ENCODE data around the gene MYRF.

Gene MYRF

GRCh38 chr11:61751384-61751783, 1.1 kb upstream of the MYRF start:
- Histone ChIP-seq H3K4me3 (ENCODE audit: low read depth in 1 of 2, low read length in 2 of 2) (no peak overlapping the region), H3K27ac (ENCODE audit: low read length) (no peak overlapping the region), H3K9me3 (ENCODE audit: insufficient read depth, low read length, severe bottlenecking) (no peaks in the 10 kb centered on the region), H3K79me2 (ENCODE audit: insufficient read depth, low read length) (no peaks in the 10 kb centered on the region), H3K27me3 (ENCODE audit: insufficient read depth, low read length, poor library complexity) (no peaks in the 10 kb centered on the region), H3K9ac (ENCODE audit: low read depth, low read length) (no peak overlapping the region), H2AFZ (ENCODE audit: low read depth, low read length) (no peak overlapping the region), H3K4me2 (ENCODE audit: insufficient read depth, low read length) (no peak overlapping the region), H3K4me1 (ENCODE audit: insufficient read depth, low read length) (no peaks in the 10 kb centered on the region), H4K20me1 (ENCODE audit: insufficient read depth, low read length) (peaks cover 4% of the 10 kb centered on the region), H3K36me3 (ENCODE audit: insufficient read depth, low read length) (no peaks in the 10 kb centered on the region)
- DNase-seq (no peak), ATAC-seq (ENCODE audit: insufficient read depth, low read depth) (no peak)
- TF ChIP-seq EZH2 (IDR thresholded peaks at IDR 0.05; ENCODE audit: borderline replicate concordance, low read depth, low read length, severe bottlenecking) (no peak), CTCF (IDR thresholded peaks at IDR 0.05; ENCODE audit: borderline replicate concordance, extremely low read depth, low read length, poor library complexity, severe bottlenecking) (no peak)

GRCh38 chr11:61752925-61753521, 587 bp downstream of the MYRF start:
- no peak for DNase-seq
- peaks cover 3% of the 10 kb centered on the region; the same call in 1 of the 2 replicates for H3K4me1 ChIP-seq (ENCODE audit: insufficient read depth, low read length)

GRCh38 chr11:61753672-61754071, 1.2 kb downstream of the MYRF start:
- no peak for DNase-seq
- Histone ChIP-seq H2AFZ (ENCODE audit: low read depth, low read length) (no peak overlapping the region), H3K4me2 (ENCODE audit: insufficient read depth, low read length) (no peak overlapping the region), H3K36me3 (ENCODE audit: insufficient read depth, low read length) (no peaks in the 10 kb centered on the region), H3K79me2 (ENCODE audit: insufficient read depth, low read length) (no peaks in the 10 kb centered on the region), H3K4me1 (ENCODE audit: insufficient read depth, low read length) (peaks cover 3% of the 10 kb centered on the region; the same call in 1 of the 2 replicates), H3K9me3 (ENCODE audit: insufficient read depth, low read length, severe bottlenecking) (no peaks in the 10 kb centered on the region), H4K20me1 (ENCODE audit: insufficient read depth, low read length) (peaks cover 3% of the 10 kb centered on the region), H3K27ac (ENCODE audit: low read length) (no peak overlapping the region), H3K27me3 (ENCODE audit: insufficient read depth, low read length, poor library complexity) (no peaks in the 10 kb centered on the region), H3K9ac (ENCODE audit: low read depth, low read length) (no peak overlapping the region), H3K4me3 (ENCODE audit: low read depth in 1 of 2, low read length in 2 of 2) (no peak overlapping the region)
- ATAC-seq (ENCODE audit: insufficient read depth, low read depth) = no peak
- TF ChIP-seq CTCF (IDR thresholded peaks at IDR 0.05; ENCODE audit: borderline replicate concordance, extremely low read depth, low read length, poor library complexity, severe bottlenecking) (no peak), EZH2 (IDR thresholded peaks at IDR 0.05; ENCODE audit: borderline replicate concordance, low read depth, low read length, severe bottlenecking) (no peak)

More at GRCh38 chr11:61752925-61753521, 587 bp downstream of the MYRF start:
- Histone ChIP-seq H3K79me2 (ENCODE audit: insufficient read depth, low read length) (no peaks in the 10 kb centered on the region), H3K4me3 (ENCODE audit: low read depth in 1 of 2, low read length in 2 of 2) (no peak overlapping the region), H2AFZ (ENCODE audit: low read depth, low read length) (no peak overlapping the region), H3K9me3 (ENCODE audit: insufficient read depth, low read length, severe bottlenecking) (no peaks in the 10 kb centered on the region), H3K36me3 (ENCODE audit: insufficient read depth, low read length) (no peaks in the 10 kb centered on the region), H3K9ac (ENCODE audit: low read depth, low read length) (no peak overlapping the region), H3K27ac (ENCODE audit: low read length) (no peak overlapping the region), H3K27me3 (ENCODE audit: insufficient read depth, low read length, poor library complexity) (no peaks in the 10 kb centered on the region), H3K4me2 (ENCODE audit: insufficient read depth, low read length) (no peak overlapping the region), H4K20me1 (ENCODE audit: insufficient read depth, low read length) (peaks cover 4% of the 10 kb centered on the region)
- no peak for ATAC-seq (ENCODE audit: insufficient read depth, low read depth)
- no peak for TF ChIP-seq CTCF (IDR thresholded peaks at IDR 0.05; ENCODE audit: borderline replicate concordance, extremely low read depth, low read length, poor library complexity, severe bottlenecking)

All from DND-41 (cell line).